ENCODE data around the gene FAM110A. TPM values are rescaled to one million over a fixed set of nuclear protein-coding genes. Genes with fewer than 3 reads are reported as not detected.

The FAM110A gene
- total and polyA plus RNA-seq, 5 experiments from 2014 or later: 4.5 to 24.5 (median 20.3) TPM

DNA sequence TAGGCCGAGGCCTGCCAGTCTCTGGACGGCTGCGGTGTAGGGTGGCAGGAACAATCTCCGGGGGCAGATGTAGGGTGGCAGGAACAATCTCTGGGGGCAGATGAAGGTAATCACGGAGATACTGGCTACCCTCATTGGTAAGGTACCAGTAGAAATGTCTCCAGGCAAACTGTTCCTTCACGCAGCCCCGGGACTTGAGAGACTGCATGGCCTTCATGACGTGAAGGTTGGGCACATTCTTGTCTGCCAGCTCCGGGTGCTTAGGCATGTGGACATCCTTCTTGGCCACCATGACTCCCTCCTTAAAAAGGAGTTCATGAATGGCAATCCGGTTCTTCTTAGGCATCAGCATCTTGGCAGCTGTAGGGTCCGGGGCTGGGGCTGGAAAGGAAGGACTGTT, 6.1 kb downstream of the FAM110A start:
- H3K4me1 Mint-ChIP-seq: peaks cover 23 to 65% (median 60%) of the 10 kb centered on the region in 4 donors
- no peaks in the 10 kb centered on the region for H3K36me3 Mint-ChIP-seq
- no peaks in the 10 kb centered on the region for H3K27me3 Mint-ChIP-seq
- peak overlapping the region in 4 of 10 donors; percentile 50 to 72 (median 64) for H3K4me3 Mint-ChIP-seq
- POLR2A ChIA-PET: interaction anchor here (1.1 kb wide), 2 partner anchors 9 to 12 kb away, joined by 4 to 5 read pairs; no protein-coding TSS in a partner anchor
- ATAC-seq (no peak), DNase-seq (no peak)
- peak overlapping the region in 1 of 10 donors; percentile 67 for H3K27ac Mint-ChIP-seq
- H3K9me3 Mint-ChIP-seq: no peaks in the 10 kb centered on the region

DNA sequence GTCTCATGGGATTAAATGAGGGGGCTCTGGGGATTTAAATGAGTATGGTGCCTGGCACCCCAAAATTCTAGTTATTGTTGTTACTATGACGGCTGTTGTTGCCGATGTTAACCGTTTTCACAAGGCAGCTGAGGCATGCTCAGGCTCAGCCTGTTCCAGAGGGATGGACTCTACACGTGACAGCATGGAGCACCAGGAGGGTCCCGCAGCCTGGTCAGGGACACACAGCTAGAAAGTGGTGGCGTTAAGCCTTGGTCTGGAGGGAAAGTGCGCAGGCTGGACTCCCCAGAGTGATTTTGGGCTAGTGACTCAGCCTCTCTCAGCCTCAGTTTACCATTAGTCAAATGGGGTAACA, 7.0 kb downstream of the FAM110A start:
- DNase-seq (no peak), ATAC-seq (no peak)
- peak overlapping the region in 5 of 10 donors; percentile 34 to 89 (median 69) for H3K27ac Mint-ChIP-seq
- H3K4me3 Mint-ChIP-seq: peak overlapping the region; percentile 61 to 85 (median 70)
- no peaks in the 10 kb centered on the region for H3K36me3 Mint-ChIP-seq
- no peaks in the 10 kb centered on the region for H3K9me3 Mint-ChIP-seq
- POLR2A ChIA-PET: interaction anchor here (0.6 to 1.2 kb wide), 3 partner anchors 9 to 26 kb away, joined by 4 to 5 read pairs (median 4); no protein-coding TSS in a partner anchor
- H3K27me3 Mint-ChIP-seq: no peaks in the 10 kb centered on the region
- peaks cover 19 to 60% (median 54%) of the 10 kb centered on the region in 4 donors for H3K4me1 Mint-ChIP-seq

GRCh38 chr20:840858-841567, 7.5 kb downstream of the FAM110A start:
- Mint-ChIP-seq H3K36me3 (no peaks in the 10 kb centered on the region), H3K4me3 (peak overlapping the region; percentile 66 to 86 (median 76)), H3K4me1 (peaks cover 20 to 60% (median 53%) of the 10 kb centered on the region in 4 donors), H3K9me3 (no peaks in the 10 kb centered on the region), H3K27me3 (no peaks in the 10 kb centered on the region), H3K27ac (peak overlapping the region in 5 of 10 donors; percentile 34 to 89 (median 69))
- ATAC-seq: no peak
- peak in 2 of 10 donors; percentile 37 to 40 for DNase-seq
- POLR2A ChIA-PET: interaction anchor here (1.2 to 7.0 kb wide), 2 partner anchors 7 to 17 kb away, joined by 4 to 99 read pairs; partner anchors contain the start of gene FAM110A

DNA sequence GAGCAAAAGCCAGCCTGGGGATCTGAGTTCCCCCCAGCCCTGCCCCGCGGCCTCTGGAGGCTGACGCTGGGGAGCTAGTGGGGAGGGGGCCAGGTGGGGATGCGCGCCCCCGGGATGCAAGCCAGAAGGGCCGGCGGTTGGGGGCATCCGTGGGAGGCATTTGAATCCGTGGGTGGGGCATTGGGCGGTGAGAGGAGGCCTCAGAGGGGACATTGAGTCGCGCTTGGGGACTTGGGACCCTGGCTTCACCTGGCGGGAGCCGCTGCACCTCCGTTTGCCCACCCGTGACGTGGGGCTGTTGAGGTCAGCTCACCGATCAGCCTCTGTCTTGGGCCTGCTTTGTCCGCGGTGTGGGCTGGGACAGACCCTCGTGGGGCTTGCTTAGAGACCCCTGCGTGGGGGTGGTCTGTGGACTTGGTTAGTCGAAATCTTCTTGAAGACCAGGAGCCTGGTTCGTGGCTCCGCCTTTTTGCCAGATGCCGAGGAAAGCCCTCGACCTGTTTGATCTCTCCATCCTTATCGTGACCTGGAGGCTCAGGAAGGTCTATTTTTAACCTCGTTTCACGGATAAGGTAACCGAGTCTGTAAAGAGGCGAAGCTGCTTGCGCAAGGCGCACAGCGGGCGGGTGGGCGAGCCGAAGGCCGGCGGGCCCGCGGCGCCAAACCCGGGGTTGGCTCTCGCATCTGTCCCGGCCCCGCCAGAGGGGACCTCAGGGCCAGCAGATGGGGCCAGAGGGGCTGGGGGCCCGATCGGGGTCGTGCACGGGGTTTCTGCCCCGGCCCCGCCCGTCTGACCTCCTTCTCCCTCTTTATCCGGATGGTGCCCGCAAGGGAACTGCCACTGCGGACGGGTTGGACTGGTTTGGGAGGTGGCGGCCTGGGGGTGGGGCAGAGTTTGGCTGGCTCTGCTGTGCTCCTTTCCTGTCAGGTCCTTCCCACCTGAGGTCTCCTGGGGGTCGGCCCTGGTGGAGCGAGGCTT, 8.3 kb downstream of the FAM110A start:
- Mint-ChIP-seq H3K4me1 (peaks cover 24 to 60% (median 54%) of the 10 kb centered on the region in 4 donors), H3K27ac (peak overlapping the region in 6 of 10 donors; percentile 31 to 84 (median 54)), H3K4me3 (peak overlapping the region; percentile 66 to 86 (median 78)), H3K27me3 (no peaks in the 10 kb centered on the region), H3K9me3 (no peaks in the 10 kb centered on the region), H3K36me3 (no peaks in the 10 kb centered on the region)
- DNase-seq (no peak), ATAC-seq (no peak)
- POLR2A ChIA-PET: interaction anchor here (1.2 to 7.0 kb wide), 3 partner anchors 8 to 17 kb away, joined by 4 to 99 read pairs (median 20); partner anchors contain the start of gene FAM110A

- no peak for DNase-seq
- Mint-ChIP-seq H3K36me3 (no peaks in the 10 kb centered on the region), H3K9me3 (no peaks in the 10 kb centered on the region), H3K27ac (peak overlapping the region in 4 of 10 donors; percentile 22 to 83 (median 55)), H3K27me3 (no peaks in the 10 kb centered on the region), H3K4me3 (peak overlapping the region in 8 of 10 donors; percentile 3 to 79 (median 50)), H3K4me1 (peaks cover 27 to 60% (median 55%) of the 10 kb centered on the region in 4 donors)
- POLR2A ChIA-PET: interaction anchor here (0.6 to 7.0 kb wide), 3 partner anchors 9 to 52 kb away, joined by 5 to 99 read pairs (median 20); partner anchors contain the start of gene FAM110A
- ATAC-seq: no peak
Observed at GRCh38 chr20:842547-842940, 9.0 kb downstream of the FAM110A start.

GRCh38 chr20:843912-844311, 10.4 kb downstream of the FAM110A start:
- Mint-ChIP-seq H3K4me3 (peak overlapping the region in 6 of 10 donors; percentile 91 to 97 (median 94)), H3K27ac (peak overlapping the region in 9 of 10 donors; percentile 71 to 97 (median 90)), H3K9me3 (no peaks in the 10 kb centered on the region), H3K36me3 (no peaks in the 10 kb centered on the region), H3K4me1 (peaks cover 28 to 68% (median 60%) of the 10 kb centered on the region in 4 donors), H3K27me3 (no peaks in the 10 kb centered on the region)
- DNase-seq (no peak), ATAC-seq (no peak)
- POLR2A ChIA-PET: interaction anchor here (0.6 to 7.0 kb wide), 8 partner anchors 10 to 410 kb away, joined by 3 to 99 read pairs (median 7); partner anchors contain the start of gene FAM110A

DNA sequence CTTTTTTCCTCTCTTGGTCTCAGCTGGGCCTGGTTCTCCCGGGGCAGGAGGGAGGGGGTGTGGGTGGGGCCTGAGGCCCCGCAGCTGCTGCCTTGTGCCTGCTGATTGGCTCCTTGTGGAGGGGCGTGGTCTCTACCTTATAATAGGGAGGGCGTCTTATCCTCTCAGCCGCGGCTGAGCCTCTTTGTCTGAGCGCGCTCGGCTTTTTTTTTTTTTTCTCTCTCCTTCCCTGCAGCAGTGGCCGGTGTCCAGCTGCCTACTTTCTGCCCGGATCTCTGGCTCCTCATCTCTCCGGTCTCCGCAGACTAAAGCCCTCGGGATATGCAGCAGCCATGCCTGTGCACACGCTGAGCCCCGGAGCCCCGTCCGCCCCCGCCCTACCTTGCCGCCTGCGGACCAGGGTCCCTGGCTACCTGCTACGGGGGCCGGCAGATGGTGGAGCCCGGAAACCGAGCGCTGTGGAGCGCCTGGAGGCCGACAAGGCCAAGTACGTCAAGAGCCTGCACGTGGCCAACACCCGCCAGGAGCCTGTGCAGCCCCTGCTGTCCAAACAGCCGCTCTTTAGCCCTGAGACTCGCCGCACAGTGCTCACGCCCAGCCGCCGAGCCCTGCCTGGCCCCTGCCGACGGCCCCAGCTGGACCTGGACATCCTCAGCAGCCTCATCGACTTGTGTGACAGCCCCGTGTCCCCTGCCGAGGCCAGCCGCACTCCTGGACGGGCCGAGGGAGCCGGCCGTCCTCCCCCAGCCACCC, 11.1 kb downstream of the FAM110A start:
- ATAC-seq: peak; percentile 87 to 92
- H3K36me3 Mint-ChIP-seq: no peaks in the 10 kb centered on the region
- H3K4me1 Mint-ChIP-seq: peaks cover 28 to 69% (median 63%) of the 10 kb centered on the region in 4 donors
- H3K9me3 Mint-ChIP-seq: no peaks in the 10 kb centered on the region
- H3K27ac Mint-ChIP-seq: peak overlapping the region; percentile 71 to 97 (median 90)
- H3K4me3 Mint-ChIP-seq: peak overlapping the region; percentile 87 to 98 (median 93)
- POLR2A ChIA-PET: interaction anchor here (0.6 to 7.0 kb wide), 10 partner anchors 9 to 464 kb away, joined by 3 to 99 read pairs (median 6); partner anchors contain the start of gene FAM110A
- DNase-seq: peak; percentile 71 to 97 (median 87)
- H3K27me3 Mint-ChIP-seq: no peaks in the 10 kb centered on the region

DNA sequence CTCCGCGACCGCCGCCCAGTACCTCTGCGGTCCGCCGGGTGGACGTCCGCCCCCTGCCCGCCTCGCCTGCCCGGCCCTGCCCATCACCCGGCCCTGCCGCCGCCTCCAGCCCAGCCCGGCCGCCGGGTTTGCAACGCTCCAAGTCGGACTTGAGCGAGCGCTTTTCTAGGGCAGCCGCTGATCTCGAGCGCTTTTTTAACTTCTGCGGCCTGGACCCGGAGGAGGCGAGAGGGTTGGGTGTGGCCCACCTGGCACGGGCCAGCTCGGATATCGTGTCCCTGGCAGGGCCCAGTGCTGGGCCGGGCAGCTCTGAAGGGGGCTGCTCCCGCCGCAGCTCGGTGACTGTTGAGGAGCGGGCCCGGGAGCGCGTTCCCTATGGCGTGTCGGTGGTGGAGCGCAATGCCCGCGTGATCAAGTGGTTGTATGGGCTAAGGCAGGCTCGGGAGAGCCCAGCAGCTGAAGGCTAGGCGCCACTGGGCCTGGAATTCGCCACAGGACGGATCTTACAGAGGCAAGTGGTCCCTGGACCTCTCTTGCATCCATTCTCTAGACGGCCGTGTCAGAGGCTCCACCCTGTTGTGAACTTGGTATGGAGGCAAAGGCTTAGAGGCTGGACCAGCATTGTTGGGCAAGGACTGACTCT, 11.8 kb downstream of the FAM110A start:
- ATAC-seq: peak in 1 of 2 donors; percentile 4
- Mint-ChIP-seq H3K4me1 (peaks cover 30 to 69% (median 62%) of the 10 kb centered on the region in 4 donors), H3K9me3 (peaks cover 0 to 2% (median 0%) of the 10 kb centered on the region in 9 donors), H3K27me3 (no peaks in the 10 kb centered on the region), H3K36me3 (peaks cover 0 to under 1% (median 0%) of the 10 kb centered on the region in 3 donors), H3K4me3 (peak overlapping the region; percentile 93 to 98 (median 95)), H3K27ac (peak overlapping the region; percentile 95 to 99 (median 97))
- no peak for DNase-seq
- POLR2A ChIA-PET: interaction anchor here (0.6 to 7.0 kb wide), 5 partner anchors 8 to 73 kb away, joined by 3 to 99 read pairs (median 7); partner anchors contain the start of gene FAM110A

DNA sequence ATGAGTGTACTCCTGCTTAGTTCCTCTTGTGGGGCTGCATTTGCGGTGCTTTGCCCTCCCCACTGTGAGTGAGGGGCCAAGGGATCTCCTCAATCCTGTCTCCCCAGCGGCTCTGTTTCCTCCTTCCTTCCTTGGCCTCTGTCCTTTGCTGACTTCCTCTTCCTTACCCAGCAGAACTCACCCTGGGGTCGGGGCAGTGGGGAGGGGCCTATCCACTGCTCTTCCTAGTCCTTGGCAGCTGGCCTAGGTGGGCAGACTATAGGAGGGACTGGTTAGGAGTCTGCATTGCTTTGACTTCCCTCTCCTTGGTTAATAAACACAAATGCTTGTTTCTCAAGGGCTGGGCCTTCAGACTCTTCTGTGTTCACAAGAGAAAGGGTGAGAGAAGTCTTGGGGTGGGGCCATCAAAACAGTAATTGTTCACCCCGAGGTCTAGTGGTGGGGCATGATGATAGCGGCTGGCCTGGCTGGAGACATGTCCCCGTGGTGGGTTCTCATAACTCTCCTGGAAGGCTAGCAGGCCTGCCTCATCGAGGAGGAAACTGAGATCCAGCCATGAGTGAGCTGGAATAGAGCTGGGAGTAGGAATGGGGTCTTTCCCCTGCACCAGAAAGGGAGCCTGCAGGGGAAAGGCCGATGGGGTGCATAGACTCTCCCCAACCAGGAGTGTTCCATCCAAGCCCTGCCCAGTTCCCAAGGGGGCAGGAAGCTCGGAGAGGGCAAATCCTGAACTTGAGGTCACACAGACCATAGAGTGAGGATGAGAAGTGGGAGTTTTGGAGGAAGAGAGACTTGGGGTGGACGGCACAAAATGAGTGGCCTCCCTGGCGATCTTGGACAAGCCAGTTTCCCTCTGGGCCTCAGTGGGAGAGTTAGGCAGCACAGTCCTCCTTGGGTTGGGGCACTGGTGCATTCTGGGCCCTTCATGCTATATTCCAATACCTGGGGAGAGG, 12.7 kb downstream of the FAM110A start:
- no peaks in the 10 kb centered on the region for H3K27me3 Mint-ChIP-seq
- H3K36me3 Mint-ChIP-seq: peaks cover 0 to 7% (median 6%) of the 10 kb centered on the region in 3 donors
- no peak for DNase-seq
- H3K4me3 Mint-ChIP-seq: peak overlapping the region; percentile 93 to 98 (median 95)
- POLR2A ChIA-PET: interaction anchor here (0.6 to 7.0 kb wide), 3 partner anchors 10 to 72 kb away, joined by 3 to 99 read pairs (median 13); partner anchors contain the start of gene FAM110A
- peak; percentile 10 to 13 for ATAC-seq
- peaks cover 0 to 5% (median 0%) of the 10 kb centered on the region in 9 donors for H3K9me3 Mint-ChIP-seq
- H3K27ac Mint-ChIP-seq: peak overlapping the region; percentile 95 to 99 (median 97)
- peaks cover 36 to 73% (median 68%) of the 10 kb centered on the region in 4 donors for H3K4me1 Mint-ChIP-seq

DNA sequence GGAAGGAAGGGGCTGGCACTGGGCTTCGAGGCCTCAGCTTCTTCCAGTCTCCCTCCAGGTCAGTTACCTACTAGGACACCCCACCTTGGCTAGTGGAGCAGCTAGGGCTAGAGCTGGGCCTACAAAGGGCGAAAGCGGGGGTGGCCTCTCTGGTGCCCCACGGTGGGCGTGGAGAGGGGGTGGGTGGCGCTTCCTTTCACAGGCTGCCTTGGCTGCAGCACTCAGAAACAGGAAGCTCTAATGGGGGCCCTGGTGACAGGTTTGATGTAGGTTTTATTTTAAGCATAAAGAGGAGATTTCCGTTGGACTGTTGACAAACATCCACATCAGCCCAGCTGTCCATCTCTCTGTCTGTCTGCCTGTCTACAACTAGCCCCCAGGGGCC, 13.4 kb downstream of the FAM110A start:
- ATAC-seq (peak; percentile 60 to 61), DNase-seq (peak; percentile 40 to 82 (median 58))
- POLR2A ChIA-PET: interaction anchor here (0.5 to 7.0 kb wide), 3 partner anchors 9 to 77 kb away, joined by 3 to 99 read pairs (median 13); partner anchors contain the start of gene FAM110A
- Mint-ChIP-seq H3K4me1 (peaks cover 40 to 78% (median 71%) of the 10 kb centered on the region in 4 donors), H3K36me3 (peaks cover 0 to 8% (median 7%) of the 10 kb centered on the region in 3 donors), H3K9me3 (peaks cover 0 to 5% (median 0%) of the 10 kb centered on the region in 9 donors), H3K4me3 (peak overlapping the region; percentile 93 to 98 (median 95)), H3K27ac (peak overlapping the region; percentile 95 to 99 (median 97)), H3K27me3 (no peaks in the 10 kb centered on the region)

All from naive thymus-derived CD8-positive, alpha-beta T cell (primary cell).